ENCODE data around the gene F13A1.

- TF ChIP-seq CTCF (IDR thresholded peaks at IDR 0.05) (no peak), POLR2A (IDR thresholded peaks at IDR 0.05) (no peak)
These were observed 5.9 kb downstream of the F13A1 start for GRCh38 chr6:6314596-6314995.
